ENCODE results near the gene TNIP3. TPM values are rescaled to one million over a fixed set of nuclear protein-coding genes. Genes with fewer than 3 reads are reported as not detected.

TNIP3 gene
- total RNA-seq, 1 donor from 2014 or later, result 0.14 TPM

GRCh38 chr4:121125498-121125885 lies 38.6 kb downstream of the TNIP3 start:
- H3K4me1 ChIP-seq (ENCODE audit: insufficient read depth, low read length), result no peaks in the 10 kb centered on the region
- H3K4me3 ChIP-seq (ENCODE audit: insufficient read depth, low read depth, low read length), result no peak overlapping the region
- H3K4me3 Mint-ChIP-seq (ENCODE audit: unreplicated experiment), result no peak overlapping the region
- DNase-seq (ENCODE audit: low read depth) (no peak), FAIRE-seq (no peak)
- no peak overlapping the region for H3K27ac ChIP-seq (ENCODE audit: low read depth, low read length)
- no peak overlapping the region for H3K27ac Mint-ChIP-seq (ENCODE audit: unreplicated experiment)
- no peaks in the 10 kb centered on the region for H3K36me3 Mint-ChIP-seq (ENCODE audit: low read depth, unreplicated experiment)
- no peak overlapping the region for H3K4me2 ChIP-seq (ENCODE audit: low read length)
- H3K4me1 Mint-ChIP-seq (ENCODE audit: low read depth, unreplicated experiment), result peaks cover 3% of the 10 kb centered on the region
- TF ChIP-seq EZH2 (IDR thresholded peaks at IDR 0.05; ENCODE audit: insufficient read depth, low read length) (no peak), CTCF (IDR thresholded peaks at IDR 0.05; ENCODE audit: insufficient read depth, low read depth, low read length) (no peak)
- no peak overlapping the region for H2AFZ ChIP-seq (ENCODE audit: low read depth, low read length)
- H3K27me3 ChIP-seq (ENCODE audit: insufficient read depth, low read length), result no peaks in the 10 kb centered on the region
- no peaks in the 10 kb centered on the region for H3K27me3 Mint-ChIP-seq (ENCODE audit: low read depth, unreplicated experiment)
- peaks cover 2% of the 10 kb centered on the region for H3K9me3 Mint-ChIP-seq (ENCODE audit: unreplicated experiment)
- H4K20me1 ChIP-seq (ENCODE audit: insufficient read depth, low read length), result no peaks in the 10 kb centered on the region
- no peaks in the 10 kb centered on the region for H3K36me3 ChIP-seq (ENCODE audit: insufficient read depth, low read length)
- H3K79me2 ChIP-seq (ENCODE audit: insufficient read depth, low read length), result no peaks in the 10 kb centered on the region
- H3K9me3 ChIP-seq (ENCODE audit: insufficient read depth, low read depth, low read length), result no peaks in the 10 kb centered on the region
- no peak overlapping the region for H3K9ac ChIP-seq (ENCODE audit: low read length)

GRCh38 chr4:121122661-121123060 lies 41.5 kb downstream of the TNIP3 start:
- Histone ChIP-seq H3K79me2 (ENCODE audit: insufficient read depth, low read length) (no peaks in the 10 kb centered on the region), H3K36me3 (ENCODE audit: insufficient read depth, low read length) (no peaks in the 10 kb centered on the region), H3K27ac (ENCODE audit: low read depth, low read length) (no peak overlapping the region), H3K4me1 (ENCODE audit: insufficient read depth, low read length) (no peaks in the 10 kb centered on the region), H3K4me3 (ENCODE audit: insufficient read depth, low read depth, low read length) (no peak overlapping the region), H3K27me3 (ENCODE audit: insufficient read depth, low read length) (no peaks in the 10 kb centered on the region), H4K20me1 (ENCODE audit: insufficient read depth, low read length) (no peaks in the 10 kb centered on the region), H2AFZ (ENCODE audit: low read depth, low read length) (no peak overlapping the region), H3K4me2 (ENCODE audit: low read length) (no peak overlapping the region), H3K9me3 (ENCODE audit: insufficient read depth, low read depth, low read length) (no peaks in the 10 kb centered on the region), H3K9ac (ENCODE audit: low read length) (no peak overlapping the region)
- FAIRE-seq, result no peak
- Mint-ChIP-seq H3K36me3 (ENCODE audit: low read depth, unreplicated experiment) (no peaks in the 10 kb centered on the region), H3K4me1 (ENCODE audit: low read depth, unreplicated experiment) (peaks cover 3% of the 10 kb centered on the region), H3K27me3 (ENCODE audit: low read depth, unreplicated experiment) (no peaks in the 10 kb centered on the region), H3K27ac (ENCODE audit: unreplicated experiment) (no peak overlapping the region), H3K4me3 (ENCODE audit: unreplicated experiment) (no peak overlapping the region), H3K9me3 (ENCODE audit: unreplicated experiment) (no peaks in the 10 kb centered on the region)
- TF ChIP-seq CTCF (IDR thresholded peaks at IDR 0.05; ENCODE audit: insufficient read depth, low read depth, low read length), result no peak
- no peak for TF ChIP-seq EZH2 (IDR thresholded peaks at IDR 0.05; ENCODE audit: insufficient read depth, low read length)
- peak; percentile 29 for DNase-seq (ENCODE audit: low read depth)

GRCh38 chr4:121119715-121120114 lies 44.4 kb downstream of the TNIP3 start:
- no peak overlapping the region for H3K27ac ChIP-seq (ENCODE audit: low read depth, low read length)
- no peaks in the 10 kb centered on the region for H3K27me3 ChIP-seq (ENCODE audit: insufficient read depth, low read length)
- H3K4me1 Mint-ChIP-seq (ENCODE audit: low read depth, unreplicated experiment), result peaks cover 3% of the 10 kb centered on the region
- no peak overlapping the region for H3K9ac ChIP-seq (ENCODE audit: low read length)
- H3K27ac Mint-ChIP-seq (ENCODE audit: unreplicated experiment), result no peak overlapping the region
- no peaks in the 10 kb centered on the region for H3K36me3 Mint-ChIP-seq (ENCODE audit: low read depth, unreplicated experiment)
- no peaks in the 10 kb centered on the region for H3K79me2 ChIP-seq (ENCODE audit: insufficient read depth, low read length)
- no peaks in the 10 kb centered on the region for H3K4me1 ChIP-seq (ENCODE audit: insufficient read depth, low read length)
- H3K27me3 Mint-ChIP-seq (ENCODE audit: low read depth, unreplicated experiment), result no peaks in the 10 kb centered on the region
- no peaks in the 10 kb centered on the region for H3K9me3 ChIP-seq (ENCODE audit: insufficient read depth, low read depth, low read length)
- no peak for FAIRE-seq
- H3K36me3 ChIP-seq (ENCODE audit: insufficient read depth, low read length), result no peaks in the 10 kb centered on the region
- no peak overlapping the region for H3K4me3 ChIP-seq (ENCODE audit: insufficient read depth, low read depth, low read length)
- no peaks in the 10 kb centered on the region for H3K9me3 Mint-ChIP-seq (ENCODE audit: unreplicated experiment)
- H3K4me2 ChIP-seq (ENCODE audit: low read length), result no peak overlapping the region
- no peaks in the 10 kb centered on the region for H4K20me1 ChIP-seq (ENCODE audit: insufficient read depth, low read length)
- no peak for DNase-seq (ENCODE audit: low read depth)
- no peak overlapping the region for H3K4me3 Mint-ChIP-seq (ENCODE audit: unreplicated experiment)
- no peak for TF ChIP-seq EZH2 (IDR thresholded peaks at IDR 0.05; ENCODE audit: insufficient read depth, low read length)
- H2AFZ ChIP-seq (ENCODE audit: low read depth, low read length), result no peak overlapping the region
